WERI-Rb-1 (cell line): ENCODE data around the gene ACSM5.

ENCODE experiments used
- DNase-seq: peaks from one replicate; pipeline ENCODE4 v3.0.0-alpha.2; 2020
- H3K27ac ChIP-seq: fragments of 250-450 bp; sonication (Bioruptor Pico); 2 replicates; pipeline ENCODE4 v1.5.1; 2020; ENCODE audit warnings: mild to moderate bottlenecking, moderate library complexity
- H3K27me3 ChIP-seq: fragments of 250-450 bp; sonication (Bioruptor Pico); 2 replicates; pipeline ENCODE4 v1.5.1; 2021; ENCODE audit warnings: mild to moderate bottlenecking, low read depth, moderate library complexity; ENCODE audit not compliant: insufficient read depth, severe bottlenecking
- H3K36me3 ChIP-seq: fragments of 250-450 bp; sonication (Bioruptor Pico); 2 replicates; pipeline ENCODE4 v1.5.1; 2020; ENCODE audit warnings: mild to moderate bottlenecking, moderate library complexity
- H3K4me3 ChIP-seq: 2 replicates; pipeline ENCODE4 v1.5.1; 2011; ENCODE audit warnings: low read depth, mild to moderate bottlenecking, control low read depth, low read length
- H3K9me3 ChIP-seq: fragments of 250-450 bp; sonication (Bioruptor Pico); 2 replicates; pipeline ENCODE4 v1.5.1; 2021; ENCODE audit warnings: mild to moderate bottlenecking, moderate library complexity; ENCODE audit not compliant: severe bottlenecking
- TF ChIP-seq, protein P1 (sequence below): IDR thresholded peaks from 2 replicates; pipeline ENCODE4 v1.5.1; 2011; ENCODE audit warnings: low read depth, mild to moderate bottlenecking, control low read depth, inconsistent platforms, low read length

ACSM5 gene

GRCh38 chr16:20409398-20410120 is at the start of gene ACSM5:
ACSM5 (plus strand) TSS chr16:20409534; CDS start chr16:20411485, 1,951 bp downstream.
- H3K27me3 ChIP-seq, result peaks cover 70% of the 10 kb centered on the region
- no peaks in the 10 kb centered on the region for H3K9me3 ChIP-seq
- no peak for DNase-seq
- H3K27ac ChIP-seq, result no peak within 1 kb of the TSS
- H3K4me3 ChIP-seq, result no peak within 1 kb of the TSS
- no peaks in the 10 kb centered on the region for H3K36me3 ChIP-seq
- TF ChIP-seq, protein P1, sequence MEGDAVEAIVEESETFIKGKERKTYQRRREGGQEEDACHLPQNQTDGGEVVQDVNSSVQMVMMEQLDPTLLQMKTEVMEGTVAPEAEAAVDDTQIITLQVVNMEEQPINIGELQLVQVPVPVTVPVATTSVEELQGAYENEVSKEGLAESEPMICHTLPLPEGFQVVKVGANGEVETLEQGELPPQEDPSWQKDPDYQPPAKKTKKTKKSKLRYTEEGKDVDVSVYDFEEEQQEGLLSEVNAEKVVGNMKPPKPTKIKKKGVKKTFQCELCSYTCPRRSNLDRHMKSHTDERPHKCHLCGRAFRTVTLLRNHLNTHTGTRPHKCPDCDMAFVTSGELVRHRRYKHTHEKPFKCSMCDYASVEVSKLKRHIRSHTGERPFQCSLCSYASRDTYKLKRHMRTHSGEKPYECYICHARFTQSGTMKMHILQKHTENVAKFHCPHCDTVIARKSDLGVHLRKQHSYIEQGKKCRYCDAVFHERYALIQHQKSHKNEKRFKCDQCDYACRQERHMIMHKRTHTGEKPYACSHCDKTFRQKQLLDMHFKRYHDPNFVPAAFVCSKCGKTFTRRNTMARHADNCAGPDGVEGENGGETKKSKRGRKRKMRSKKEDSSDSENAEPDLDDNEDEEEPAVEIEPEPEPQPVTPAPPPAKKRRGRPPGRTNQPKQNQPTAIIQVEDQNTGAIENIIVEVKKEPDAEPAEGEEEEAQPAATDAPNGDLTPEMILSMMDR, result no peak

DNA sequence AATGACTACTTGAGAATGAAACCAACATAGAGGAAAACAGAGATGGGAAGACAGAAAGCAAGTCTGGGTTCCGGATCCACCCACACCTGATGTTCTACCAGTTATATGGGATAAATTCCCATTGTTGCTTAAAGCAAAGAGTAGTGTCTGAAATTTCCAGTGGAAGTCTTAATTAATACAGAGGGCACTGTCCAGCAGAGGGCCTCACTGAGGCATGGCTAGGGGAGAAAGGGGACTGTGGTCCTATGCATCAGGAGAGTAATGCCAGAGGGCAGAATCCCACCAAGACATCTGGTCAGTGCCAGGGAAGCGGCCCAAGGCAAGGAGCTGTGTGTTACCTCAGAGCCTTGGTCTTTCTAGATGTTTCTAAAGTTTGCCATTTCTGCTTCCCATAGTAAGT is 49.3 kb upstream of the ACSM5 start:
- H3K36me3 ChIP-seq, result no peaks in the 10 kb centered on the region
- no peak for DNase-seq
- no peak overlapping the region for H3K27ac ChIP-seq
- no peaks in the 10 kb centered on the region for H3K9me3 ChIP-seq
- peaks cover 55% of the 10 kb centered on the region for H3K27me3 ChIP-seq
- TF ChIP-seq, protein P1, result peak; percentile 52
- H3K4me3 ChIP-seq, result no peak overlapping the region

DNA sequence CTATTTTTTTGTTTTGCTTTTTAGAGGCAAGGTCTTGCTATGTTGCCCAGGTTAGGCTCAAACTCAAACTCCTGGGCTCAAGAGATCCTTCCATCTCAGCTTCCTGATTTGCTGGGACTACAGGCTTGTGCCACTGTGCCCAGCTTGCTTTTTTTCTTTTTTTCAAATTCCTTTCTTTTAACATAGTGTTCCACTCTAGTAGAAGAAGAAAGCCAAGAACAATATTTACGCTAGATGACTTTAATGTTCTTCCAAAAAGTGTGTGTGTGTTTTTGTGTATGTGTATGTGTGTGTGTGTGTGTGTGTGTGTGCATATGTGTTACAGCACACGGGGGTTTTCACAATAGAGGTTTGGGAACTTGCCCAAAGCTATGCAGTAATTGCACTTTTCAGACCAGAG is 46.1 kb upstream of the ACSM5 start:
- Histone ChIP-seq H3K27me3 (peaks cover 66% of the 10 kb centered on the region), H3K9me3 (no peaks in the 10 kb centered on the region), H3K27ac (no peak overlapping the region), H3K4me3 (no peak overlapping the region), H3K36me3 (no peaks in the 10 kb centered on the region)
- DNase-seq, result no peak
- TF ChIP-seq, protein P1, result no peak

GRCh38 chr16:20364051-20364450 is 45.3 kb upstream of the ACSM5 start:
- Histone ChIP-seq H3K9me3 (no peaks in the 10 kb centered on the region), H3K36me3 (no peaks in the 10 kb centered on the region)

GRCh38 chr16:20369452-20370054 is 39.8 kb upstream of the ACSM5 start:
- Histone ChIP-seq H3K4me3 (no peak overlapping the region), H3K36me3 (no peaks in the 10 kb centered on the region), H3K27me3 (peaks cover 68% of the 10 kb centered on the region), H3K9me3 (peaks cover 3% of the 10 kb centered on the region), H3K27ac (no peak overlapping the region)
- TF ChIP-seq, protein P1, result no peak
- no peak for DNase-seq

More at GRCh38 chr16:20364051-20364450, 45.3 kb upstream of the ACSM5 start:
- Histone ChIP-seq H3K27me3 (peaks cover 75% of the 10 kb centered on the region), H3K27ac (no peak overlapping the region), H3K4me3 (no peak overlapping the region)
- TF ChIP-seq, protein P1, result no peak
- DNase-seq, result no peak
